ENCODE measurements around the gene NIPA2. TPM values are rescaled to one million over a fixed set of nuclear protein-coding genes. Genes with fewer than 3 reads are reported as not detected.

The NIPA2 gene
- total RNA-seq, 1 experiment from 2014 or later = 87.2 TPM

- intact Hi-C loops (cut with micrococcal nuclease; ENCODE audit: unreplicated experiment) = loop anchor here (5.0 kb wide), 2 partner anchors 32 to 38 kb away; partner anchors contain the start of gene NIPA2
Observed at GRCh38 chr15:22874966-22875365, 36.5 kb downstream of the NIPA2 start.

GRCh38 chr15:22877117-22877516 lies 38.7 kb downstream of the NIPA2 start:
- Histone ChIP-seq H3K27me3 (replicated peaks; ENCODE audit: insufficient read depth, low read depth, low read length, poor library complexity) (no peaks in the 10 kb centered on the region), H3K4me1 (ENCODE audit: insufficient read depth, low read length, poor library complexity, severe bottlenecking) (peaks cover 3% of the 10 kb centered on the region), H3K36me3 (ENCODE audit: insufficient read depth, low read length, poor library complexity, severe bottlenecking) (peaks cover 25% of the 10 kb centered on the region), H3K9me3 (ENCODE audit: low read depth, low read length, poor library complexity, severe bottlenecking) (no peaks in the 10 kb centered on the region), H3K4me3 (ENCODE audit: low read depth, low read length, poor library complexity, severe bottlenecking) (no peak overlapping the region), H3K27ac (ENCODE audit: low read depth, low read length, poor library complexity, severe bottlenecking) (no peak overlapping the region)
- no peak for DNase-seq (ENCODE audit: low spot score)
- no peak for TF ChIP-seq EZH2 (IDR thresholded peaks at IDR 0.05; ENCODE audit: borderline replicate concordance, low read depth, low read length, poor library complexity, severe bottlenecking)
- CTCF ChIA-PET = no interaction called here
- intact Hi-C loops (cut with micrococcal nuclease; ENCODE audit: unreplicated experiment) = no loop called here
- no TSS peak for BruUV-seq (replicated peaks)
- POLR2A ChIA-PET (ENCODE audit: low non-redundant PET) = no interaction called here

More at GRCh38 chr15:22874966-22875365, 36.5 kb downstream of the NIPA2 start:
- H3K4me1 ChIP-seq (ENCODE audit: insufficient read depth, low read length, poor library complexity, severe bottlenecking) = peaks cover 3% of the 10 kb centered on the region
- H3K27me3 ChIP-seq (replicated peaks; ENCODE audit: insufficient read depth, low read depth, low read length, poor library complexity) = no peaks in the 10 kb centered on the region
- TF ChIP-seq EZH2 (IDR thresholded peaks at IDR 0.05; ENCODE audit: borderline replicate concordance, low read depth, low read length, poor library complexity, severe bottlenecking) (no peak), CTCF (conservative IDR thresholded peaks at IDR 0.05; ENCODE audit: low read depth, low read length) (no peak)
- CTCF ChIA-PET = no interaction called here
- no peaks in the 10 kb centered on the region for H3K9me3 ChIP-seq (ENCODE audit: low read depth, low read length, poor library complexity, severe bottlenecking)
- no peak overlapping the region for H3K4me3 ChIP-seq (ENCODE audit: low read depth, low read length, poor library complexity, severe bottlenecking)
- H3K27ac ChIP-seq (ENCODE audit: low read depth, low read length, poor library complexity, severe bottlenecking) = no peak overlapping the region
- BruUV-seq (replicated peaks) = no TSS peak
- DNase-seq (ENCODE audit: low spot score) = no peak
- peaks cover 36% of the 10 kb centered on the region for H3K36me3 ChIP-seq (ENCODE audit: insufficient read depth, low read length, poor library complexity, severe bottlenecking)
- POLR2A ChIA-PET (ENCODE audit: low non-redundant PET) = no interaction called here

GRCh38 chr15:22877607-22878006 lies 39.1 kb downstream of the NIPA2 start:
- H3K4me1 ChIP-seq (ENCODE audit: insufficient read depth, low read length, poor library complexity, severe bottlenecking) = peaks cover 3% of the 10 kb centered on the region
- POLR2A ChIA-PET (ENCODE audit: low non-redundant PET) = no interaction called here
- BruUV-seq (replicated peaks) = no TSS peak
- intact Hi-C loops (cut with micrococcal nuclease; ENCODE audit: unreplicated experiment) = no loop called here
- no peaks in the 10 kb centered on the region for H3K27me3 ChIP-seq (replicated peaks; ENCODE audit: insufficient read depth, low read depth, low read length, poor library complexity)
- H3K9me3 ChIP-seq (ENCODE audit: low read depth, low read length, poor library complexity, severe bottlenecking) = no peaks in the 10 kb centered on the region
- CTCF ChIA-PET = no interaction called here
- no peak for DNase-seq (ENCODE audit: low spot score)
- TF ChIP-seq EZH2 (IDR thresholded peaks at IDR 0.05; ENCODE audit: borderline replicate concordance, low read depth, low read length, poor library complexity, severe bottlenecking) = no peak
- no peak for TF ChIP-seq CTCF (conservative IDR thresholded peaks at IDR 0.05; ENCODE audit: low read depth, low read length)
- no peak overlapping the region for H3K4me3 ChIP-seq (ENCODE audit: low read depth, low read length, poor library complexity, severe bottlenecking)
- no peak overlapping the region for H3K27ac ChIP-seq (ENCODE audit: low read depth, low read length, poor library complexity, severe bottlenecking)
- H3K36me3 ChIP-seq (ENCODE audit: insufficient read depth, low read length, poor library complexity, severe bottlenecking) = peaks cover 29% of the 10 kb centered on the region

GRCh38 chr15:22878103-22878502 lies 39.6 kb downstream of the NIPA2 start:
- ChIA-PET POLR2A (ENCODE audit: low non-redundant PET) (no interaction called here), CTCF (no interaction called here)
- H3K9me3 ChIP-seq (ENCODE audit: low read depth, low read length, poor library complexity, severe bottlenecking) = no peaks in the 10 kb centered on the region
- no peaks in the 10 kb centered on the region for H3K27me3 ChIP-seq (replicated peaks; ENCODE audit: insufficient read depth, low read depth, low read length, poor library complexity)
- peaks cover 29% of the 10 kb centered on the region for H3K36me3 ChIP-seq (ENCODE audit: insufficient read depth, low read length, poor library complexity, severe bottlenecking)
- TF ChIP-seq CTCF (conservative IDR thresholded peaks at IDR 0.05; ENCODE audit: low read depth, low read length) = no peak
- TF ChIP-seq EZH2 (IDR thresholded peaks at IDR 0.05; ENCODE audit: borderline replicate concordance, low read depth, low read length, poor library complexity, severe bottlenecking) = no peak
- no peak overlapping the region for H3K4me3 ChIP-seq (ENCODE audit: low read depth, low read length, poor library complexity, severe bottlenecking)
- H3K27ac ChIP-seq (ENCODE audit: low read depth, low read length, poor library complexity, severe bottlenecking) = no peak overlapping the region
- BruUV-seq (replicated peaks) = no TSS peak
- H3K4me1 ChIP-seq (ENCODE audit: insufficient read depth, low read length, poor library complexity, severe bottlenecking) = peaks cover 3% of the 10 kb centered on the region
- intact Hi-C loops (cut with micrococcal nuclease; ENCODE audit: unreplicated experiment) = no loop called here
- no peak for DNase-seq (ENCODE audit: low spot score)
